GM21737 (cell line): Measurements from ENCODE around the gene ZCCHC4.

Source experiments
- ATAC-seq: cut with Tn5 transposase; IDR thresholded peaks from one replicate; pipeline ENCODE4 v1.9.1; 2021; ENCODE audit warnings: mild to moderate bottlenecking, moderate library complexity; ENCODE audit not compliant: unreplicated experiment

The ZCCHC4 gene

GRCh38 chr4:25376754-25377571 is 64.4 kb downstream of the ZCCHC4 start, which contains the start of gene ANAPC4:
ANAPC4 (plus strand) TSS chr4:25377263; CDS start chr4:25377428, 165 bp downstream.
- peak; percentile 97 for ATAC-seq

DNA sequence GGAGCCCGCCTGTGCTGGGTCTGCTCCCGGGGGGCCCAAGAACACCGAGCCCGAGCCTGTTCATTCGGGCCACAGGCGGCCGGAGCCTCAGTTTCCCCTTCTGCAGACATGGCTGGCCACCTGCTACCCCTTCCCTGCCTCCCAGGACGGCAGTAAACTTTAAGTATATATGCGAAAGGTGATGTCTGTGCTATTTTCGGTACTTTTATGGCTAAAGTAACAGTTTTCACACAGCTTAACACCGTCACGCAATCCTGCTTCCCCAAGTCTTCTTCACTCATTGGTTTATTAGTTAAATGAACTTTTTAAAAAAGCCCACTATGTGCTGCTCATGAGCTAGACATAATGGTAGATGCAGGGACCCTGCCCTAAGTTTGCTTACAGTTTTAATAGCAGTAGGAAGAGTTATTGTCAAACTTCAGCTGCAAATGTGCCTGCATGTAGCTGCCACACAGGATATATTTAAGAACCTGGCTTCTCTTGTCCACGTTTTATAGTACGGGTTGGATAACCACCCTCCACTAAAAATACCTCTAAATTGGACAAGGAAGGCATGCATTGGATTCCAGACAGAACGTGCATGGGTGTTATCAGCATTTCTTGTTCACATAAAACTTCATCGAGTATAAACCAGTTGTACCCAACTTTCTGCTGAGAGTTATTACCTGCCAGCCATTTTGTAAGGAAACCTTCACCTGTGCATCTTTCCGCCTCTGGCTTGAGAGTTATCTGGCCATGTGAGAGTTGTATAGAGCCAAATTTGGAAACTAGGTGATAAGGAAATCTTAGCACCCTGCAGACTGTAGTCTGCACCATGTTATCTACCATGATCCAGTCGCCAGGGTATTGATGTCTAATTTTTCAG is 65.2 kb downstream of the ZCCHC4 start:
- ATAC-seq = peak; percentile 4

GRCh38 chr4:25378437-25378743 is 65.8 kb downstream of the ZCCHC4 start:
- no peak for ATAC-seq

DNA sequence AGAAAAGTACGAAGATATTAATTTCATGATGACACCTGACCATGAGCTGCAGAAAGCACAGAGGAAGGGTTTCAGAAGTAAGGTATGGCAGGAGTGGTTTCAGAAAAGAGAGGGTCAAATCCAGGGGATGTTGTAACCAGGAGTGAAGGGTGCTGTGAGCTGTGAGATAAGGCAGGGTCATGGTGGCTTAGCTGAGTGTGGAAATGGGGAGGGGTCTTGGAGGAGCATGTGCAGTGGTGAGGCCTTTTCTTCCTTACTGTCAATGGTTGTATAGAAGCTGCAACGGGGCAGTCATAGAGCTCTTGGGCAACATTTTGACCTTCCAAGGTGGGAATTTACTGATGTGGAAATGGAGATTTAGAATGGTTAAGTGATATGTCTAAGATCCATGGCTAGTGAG is 67.0 kb downstream of the ZCCHC4 start:
- ATAC-seq = no peak

DNA sequence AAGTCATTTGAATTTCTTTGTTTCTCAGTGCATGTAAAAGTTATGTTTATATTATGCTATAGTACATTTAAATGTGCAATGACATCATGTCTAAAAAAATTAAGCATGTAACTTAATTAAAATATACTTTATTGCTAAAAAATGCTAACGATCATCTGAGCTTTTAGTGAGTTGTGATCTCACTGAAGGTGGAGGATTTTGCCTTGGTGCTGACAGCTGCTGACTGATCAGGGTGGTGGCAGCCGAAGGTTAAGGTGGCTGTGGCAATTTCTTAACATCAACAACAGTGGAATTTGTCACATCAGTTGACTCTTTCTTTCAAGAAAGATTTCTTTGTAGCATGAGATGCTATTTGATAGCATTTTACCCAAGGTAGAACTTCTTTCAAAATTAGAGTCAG is 71.1 kb downstream of the ZCCHC4 start:
- no peak for ATAC-seq

DNA sequence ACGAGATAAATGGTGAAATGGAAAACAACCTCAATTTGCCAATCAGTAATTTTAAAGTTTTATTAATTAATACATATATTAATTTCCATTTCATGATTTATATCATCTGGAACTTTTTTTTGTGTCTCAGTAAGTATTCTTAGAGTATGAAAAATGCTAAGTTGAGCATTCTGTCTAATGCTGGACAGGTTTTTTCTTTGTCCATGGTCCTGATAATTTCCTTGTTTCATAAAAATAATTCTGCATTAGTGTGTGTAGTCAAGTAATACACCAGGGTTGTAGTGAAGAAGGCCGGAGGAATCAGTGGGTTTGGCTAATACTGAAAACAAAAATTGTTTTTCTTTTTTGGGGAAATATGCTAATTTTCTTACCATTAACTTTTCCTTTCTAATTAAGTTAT is 74.4 kb downstream of the ZCCHC4 start:
- no peak for ATAC-seq

GRCh38 chr4:25397305-25397704 is 84.7 kb downstream of the ZCCHC4 start:
- ATAC-seq = no peak

DNA sequence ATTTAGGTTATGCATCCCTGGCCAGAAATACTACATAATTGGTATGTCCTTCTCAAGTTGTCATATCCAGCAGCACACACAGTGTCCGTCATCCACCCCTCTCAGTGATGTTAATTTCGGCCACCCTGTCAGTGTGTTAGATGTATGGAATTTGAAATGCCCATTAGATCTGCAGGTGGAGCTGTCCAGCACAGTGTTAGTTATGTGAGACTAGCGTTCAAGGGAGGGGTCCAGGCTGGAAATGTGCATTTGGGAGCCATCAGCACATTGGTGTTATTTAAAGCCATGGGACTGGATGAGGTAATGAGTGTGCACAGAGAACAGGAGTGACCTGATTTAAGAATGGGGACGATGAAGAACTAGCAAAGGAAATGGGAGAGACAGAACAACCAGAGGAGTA is 86.9 kb downstream of the ZCCHC4 start:
- no peak for ATAC-seq

DNA sequence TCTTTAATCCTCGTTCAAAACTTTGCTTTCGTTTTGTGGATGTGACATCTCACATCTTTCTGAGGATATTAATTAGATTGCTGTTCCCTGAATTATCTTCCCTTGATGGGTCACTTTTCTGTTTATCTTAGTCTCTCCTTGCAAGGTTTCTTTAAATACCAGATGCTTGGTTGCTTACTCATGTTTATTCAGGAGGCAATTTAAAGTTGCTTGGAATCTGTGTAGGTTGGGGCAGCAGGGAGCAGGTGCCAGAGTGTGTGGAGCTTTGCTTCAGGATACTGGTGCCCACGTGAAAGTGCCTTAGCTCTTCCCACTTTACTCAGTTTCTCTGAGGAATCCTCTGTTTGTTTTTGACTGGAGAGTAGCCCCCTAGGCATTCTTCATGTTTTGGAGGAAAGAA is 88.5 kb downstream of the ZCCHC4 start:
- ATAC-seq = no peak

DNA sequence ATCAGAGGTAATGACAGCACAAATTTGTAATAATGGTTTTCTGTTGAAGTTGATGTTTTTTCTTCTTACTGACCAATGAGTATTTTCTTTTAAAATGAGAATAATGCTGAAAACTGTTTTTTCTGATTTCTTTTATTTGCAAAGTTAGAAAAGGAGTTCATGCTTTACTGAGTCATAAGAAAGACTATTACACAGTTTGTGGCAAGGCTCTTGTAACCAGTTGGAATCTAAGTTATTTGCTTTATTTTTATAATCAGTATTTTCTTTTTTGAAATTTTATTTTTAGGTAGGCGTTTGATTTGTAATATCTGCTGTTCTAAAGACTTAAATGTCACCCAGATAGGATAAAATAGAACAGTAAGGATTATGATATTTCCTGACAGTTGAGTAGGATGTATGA is 89.9 kb downstream of the ZCCHC4 start:
- ATAC-seq = no peak

GRCh38 chr4:25403699-25404098 is 91.1 kb downstream of the ZCCHC4 start:
- ATAC-seq = no peak

DNA sequence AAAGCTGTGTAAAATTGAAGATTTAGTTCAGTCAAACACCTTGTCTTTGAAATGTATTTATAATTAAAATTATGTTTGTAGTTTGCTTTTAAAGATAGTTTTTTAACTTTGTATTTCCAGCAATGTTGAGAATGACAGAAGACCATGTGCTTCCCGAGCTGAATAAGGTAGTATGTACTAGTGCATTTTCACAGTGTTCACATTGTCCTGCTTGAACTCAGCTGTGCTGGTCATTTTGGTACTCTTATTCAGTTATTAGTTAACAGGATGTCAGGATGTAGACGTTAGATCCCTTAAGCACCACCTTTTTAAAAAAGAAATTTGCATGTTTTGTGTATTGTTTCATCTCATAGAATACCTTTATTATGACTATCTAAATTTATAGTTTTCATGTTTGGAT is 92.9 kb downstream of the ZCCHC4 start:
- ATAC-seq = no peak

DNA sequence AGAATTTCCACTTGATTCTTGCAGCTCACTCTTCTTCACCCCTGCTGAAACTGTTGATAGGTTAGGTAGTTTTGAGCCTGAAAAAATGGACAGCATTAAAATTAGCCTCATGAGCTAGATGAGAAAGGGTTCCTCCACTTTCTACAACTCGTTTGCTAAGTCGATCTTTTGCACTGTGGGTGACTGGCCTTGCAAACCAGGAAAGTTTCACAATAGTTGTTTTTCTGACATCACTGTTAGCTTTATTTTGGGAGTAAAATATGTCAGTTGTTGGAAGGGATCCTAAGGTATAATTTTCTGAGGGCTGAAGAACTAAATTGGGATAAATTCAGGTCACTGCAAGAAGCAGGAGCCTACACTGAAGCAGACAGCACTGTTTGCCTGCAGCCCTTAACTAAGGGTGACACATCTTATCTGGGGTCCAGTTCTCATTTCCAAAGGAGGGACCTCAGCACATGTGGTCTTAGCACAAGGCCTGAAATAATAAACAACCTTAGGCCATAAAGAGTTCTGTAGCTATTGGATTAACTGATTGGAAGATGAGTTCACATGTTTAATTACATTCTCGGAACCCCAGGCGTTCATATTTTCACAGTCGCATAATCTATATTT is 93.6 kb downstream of the ZCCHC4 start:
- no peak for ATAC-seq

DNA sequence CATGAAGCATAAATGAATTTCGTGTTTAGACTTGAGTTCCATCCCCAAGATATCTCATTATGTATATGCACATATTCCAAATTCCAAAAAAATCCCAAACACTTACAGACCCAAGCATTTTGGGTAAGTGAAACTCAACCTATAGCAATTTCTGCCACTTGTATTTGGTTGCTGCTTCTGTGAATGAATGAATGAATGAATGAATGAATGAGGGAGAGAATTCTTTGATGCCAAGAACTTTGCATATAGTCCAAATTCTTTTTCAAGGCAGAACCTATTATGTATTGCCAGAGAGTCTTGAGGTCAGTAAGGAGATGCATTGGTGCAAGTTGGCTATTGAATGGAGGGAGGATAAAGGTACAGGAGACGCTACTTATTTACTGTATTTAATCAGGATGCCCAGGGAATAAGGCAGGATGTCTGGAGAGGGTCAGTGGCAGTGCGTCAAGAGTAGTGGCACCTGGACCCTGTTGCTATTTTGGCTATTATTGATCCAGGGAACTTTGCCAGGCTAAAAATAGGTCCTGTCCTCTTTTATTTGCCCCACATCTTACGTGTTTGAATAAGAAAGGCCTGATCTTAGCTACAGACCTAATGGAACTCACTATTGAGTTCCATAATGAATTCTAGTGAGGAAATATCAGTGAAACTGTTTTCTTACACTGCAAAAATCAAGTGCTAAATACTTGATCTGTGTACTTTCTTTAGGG is 98.4 kb downstream of the ZCCHC4 start:
- no peak for ATAC-seq

GRCh38 chr4:25413261-25413660 is 100.7 kb downstream of the ZCCHC4 start:
- no peak for ATAC-seq

DNA sequence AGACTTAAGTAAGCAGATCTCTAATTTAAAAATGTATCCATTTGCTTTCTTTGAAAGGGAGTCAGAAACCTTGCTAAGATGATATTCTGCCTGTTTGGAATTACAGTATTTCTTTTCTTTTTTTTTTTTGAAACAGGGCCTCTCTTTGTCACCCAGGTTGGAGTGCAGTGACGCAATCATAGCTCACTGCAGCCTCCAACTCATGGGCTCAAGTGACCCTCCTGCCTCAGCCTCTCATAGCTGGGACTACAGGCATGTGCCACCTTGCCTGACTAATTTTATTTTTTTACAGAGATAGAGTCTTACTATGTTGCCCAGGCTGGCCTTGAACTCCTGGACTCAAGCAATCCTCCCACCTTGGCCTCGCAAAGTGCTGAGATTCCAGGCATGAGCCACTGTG is 104.4 kb downstream of the ZCCHC4 start:
- no peak for ATAC-seq
